Measurements from ENCODE around the gene ARSJ.
"Not testable (repeated sequence)": the region's sequence is repeated elsewhere in the genome, so short reads cannot be mapped to it uniquely, and the experiment has no call there.

The ARSJ gene

DNA sequence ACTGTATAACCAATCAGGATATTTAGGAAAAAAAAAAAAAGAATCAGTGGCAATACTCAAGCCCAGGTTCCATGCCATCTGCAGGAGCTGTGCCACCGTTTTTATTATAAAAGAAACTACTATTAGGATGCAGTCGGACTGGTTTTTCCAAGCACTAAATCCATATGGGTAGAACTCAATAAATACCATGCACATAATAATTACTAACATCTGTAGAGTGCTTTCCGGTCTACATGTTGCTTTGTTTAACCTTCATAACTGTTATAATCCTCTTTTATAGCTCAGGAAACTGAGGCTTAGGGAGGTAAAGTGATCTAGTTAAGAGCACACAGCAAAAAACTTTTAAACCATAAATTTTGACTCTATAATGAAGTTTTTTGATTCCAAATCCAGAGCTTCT is 24.0 kb downstream of the ARSJ start:
- DNase-seq, result no peak

DNA sequence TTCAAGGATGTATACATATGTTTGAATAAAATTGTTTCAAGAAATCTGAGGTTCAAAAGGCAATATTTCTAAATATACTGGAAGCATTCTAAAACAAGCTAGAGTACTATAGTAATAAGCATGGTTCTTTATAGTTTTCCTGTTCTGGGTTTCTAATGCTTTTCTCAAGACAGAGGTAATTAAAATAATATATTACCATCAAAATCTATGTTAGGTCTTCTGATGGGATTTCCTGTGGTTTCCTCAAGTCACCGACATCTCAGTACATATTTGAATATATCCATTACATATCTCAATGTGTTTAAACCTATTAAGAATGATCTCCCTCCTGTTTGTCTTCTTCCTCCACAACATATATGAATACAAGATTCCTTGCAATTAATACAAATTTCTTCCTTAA is 25.6 kb downstream of the ARSJ start:
- no peak for DNase-seq

DNA sequence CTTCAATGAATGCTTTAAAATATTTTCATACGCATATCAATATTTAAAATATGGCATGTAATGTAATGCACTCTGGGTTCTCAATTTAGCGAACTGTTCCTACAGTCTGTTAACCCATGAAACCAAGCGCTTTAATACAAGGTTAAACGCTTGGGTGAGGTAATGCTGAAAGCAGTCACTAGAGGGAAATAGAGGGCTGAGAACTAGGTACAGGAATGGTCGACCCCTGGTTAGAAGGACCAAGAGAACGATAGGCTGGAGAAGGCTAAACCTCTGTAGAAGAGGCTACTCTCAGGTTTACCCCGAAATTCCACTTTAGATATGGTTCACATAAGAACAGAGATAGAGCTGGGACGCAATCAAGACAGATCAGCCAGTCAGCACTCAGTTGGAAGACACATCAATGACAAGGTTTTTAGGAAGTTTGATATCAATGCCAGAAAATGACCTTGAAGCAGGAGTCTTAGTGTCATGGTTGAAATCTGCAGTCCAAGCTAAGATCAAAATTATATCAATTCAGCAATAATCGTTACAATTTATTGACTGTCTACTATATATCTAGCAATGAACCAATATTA is 26.9 kb downstream of the ARSJ start:
- peak; percentile 48 for DNase-seq

DNA sequence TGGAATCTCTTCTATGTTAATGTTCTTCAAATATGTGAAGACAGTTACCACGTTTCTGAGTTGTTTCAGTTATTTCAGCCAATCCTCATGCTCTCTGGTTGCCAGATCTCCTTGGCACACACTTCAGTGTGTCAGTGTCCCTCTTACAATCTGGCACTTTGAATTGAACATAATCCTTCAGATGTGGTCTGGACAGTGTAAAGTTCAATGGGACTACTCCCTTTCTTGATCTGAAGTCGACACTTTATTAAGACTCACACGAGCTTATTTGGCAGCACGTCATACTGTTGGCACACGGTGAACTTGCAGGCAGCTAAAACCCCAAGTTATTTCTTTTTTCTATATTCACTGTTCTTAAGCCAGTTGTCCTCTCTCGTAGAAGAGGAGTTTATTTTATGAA is 28.2 kb downstream of the ARSJ start:
- no peak for DNase-seq

DNA sequence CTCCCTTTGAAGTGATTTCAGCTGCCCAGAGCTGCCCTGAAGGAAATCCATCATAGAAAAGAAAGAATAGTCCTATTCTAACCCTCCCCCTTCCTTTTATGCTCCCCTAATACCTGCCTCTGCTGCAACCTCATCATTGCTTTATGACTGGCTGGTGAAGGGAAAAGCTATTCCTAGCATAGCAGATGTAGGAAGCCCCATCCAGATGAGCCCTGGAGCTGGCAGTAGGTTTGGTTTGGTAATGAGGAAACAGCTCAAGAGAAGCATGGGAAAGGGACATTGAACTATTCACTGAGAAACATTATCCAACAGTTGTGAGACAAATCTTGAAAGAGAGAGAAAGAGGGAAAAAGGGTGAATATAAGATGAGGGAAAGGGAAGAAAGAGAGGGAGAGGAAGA is 29.2 kb downstream of the ARSJ start:
- no peak for DNase-seq

DNA sequence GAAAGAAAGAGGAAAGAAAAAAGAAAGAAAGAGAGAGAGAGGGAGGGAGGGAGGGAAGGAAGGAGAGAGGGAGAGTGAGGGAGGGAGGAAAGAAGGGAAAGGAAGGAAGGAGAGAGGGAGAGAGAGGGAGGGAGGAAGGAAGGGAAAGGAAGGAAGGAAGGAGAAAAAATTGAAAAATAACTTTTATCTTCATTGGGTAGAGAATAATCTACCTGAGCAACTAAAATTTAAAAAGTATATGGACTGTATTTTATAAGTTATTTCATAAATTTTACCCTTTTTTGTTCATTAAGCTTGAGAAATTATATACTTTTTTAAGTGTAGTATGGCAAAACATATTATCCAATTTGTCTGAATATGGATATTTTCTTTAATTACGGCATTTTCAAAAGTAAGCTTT is 32.0 kb downstream of the ARSJ start:
- DNase-seq, result no peak

DNA sequence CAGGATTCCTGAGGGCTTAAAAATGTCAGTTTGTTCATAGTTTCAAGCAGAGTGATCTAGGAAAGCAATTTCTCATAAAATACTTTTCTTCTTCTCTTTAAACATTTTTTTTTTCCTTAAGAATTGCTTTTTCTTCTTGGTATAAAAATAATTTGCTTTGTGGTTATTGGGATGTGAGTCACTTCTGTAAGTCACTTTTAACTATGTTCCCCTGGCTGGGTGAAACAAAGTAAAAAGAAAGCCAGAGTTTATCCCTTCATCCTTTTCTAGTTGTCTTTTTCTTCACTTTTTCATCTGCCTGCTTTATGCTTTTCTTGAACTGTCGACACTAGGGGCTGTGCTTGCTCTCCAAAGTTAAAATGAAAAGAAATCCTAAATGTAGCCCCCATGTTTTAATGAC is 33.5 kb downstream of the ARSJ start:
- no peak for DNase-seq

DNA sequence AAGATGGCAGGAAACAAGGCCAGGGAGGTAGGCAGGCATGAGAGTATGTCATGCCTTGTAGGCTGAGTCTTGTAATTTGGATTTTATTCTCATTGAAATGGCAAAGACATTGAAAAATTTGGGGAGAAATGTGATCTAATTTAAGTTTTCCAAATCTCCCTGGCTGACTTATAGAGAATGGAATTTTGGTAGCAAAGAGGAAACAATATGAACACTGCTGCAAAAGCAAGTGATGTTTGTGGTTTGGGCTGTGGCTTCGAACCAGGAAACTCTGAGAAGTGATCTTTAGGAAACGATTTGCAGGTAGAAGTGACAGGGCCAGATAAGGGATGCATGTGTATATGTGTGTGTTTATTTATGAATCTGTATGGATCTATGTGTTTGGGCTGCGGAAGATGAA is 35.6 kb downstream of the ARSJ start:
- no peak for DNase-seq

DNA sequence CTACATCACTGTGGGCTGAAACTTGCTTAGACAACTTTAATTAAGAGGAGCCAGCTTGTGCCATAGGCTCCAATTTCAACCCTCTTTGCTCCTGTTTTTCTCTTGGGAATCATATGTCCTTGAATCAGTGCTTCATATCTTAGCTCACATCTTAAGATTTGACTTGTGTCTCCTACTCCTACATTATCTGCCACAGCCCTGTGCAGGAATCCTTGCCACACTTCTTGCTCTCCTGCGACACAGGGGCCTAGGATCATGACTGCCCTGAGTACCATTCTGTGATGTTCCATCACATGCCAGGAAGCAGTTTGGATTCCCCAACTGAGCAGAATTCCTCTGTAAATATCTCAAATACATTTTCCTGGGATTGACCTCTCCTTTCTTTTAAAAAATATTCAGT is 36.4 kb downstream of the ARSJ start:
- DNase-seq, result no peak

DNA sequence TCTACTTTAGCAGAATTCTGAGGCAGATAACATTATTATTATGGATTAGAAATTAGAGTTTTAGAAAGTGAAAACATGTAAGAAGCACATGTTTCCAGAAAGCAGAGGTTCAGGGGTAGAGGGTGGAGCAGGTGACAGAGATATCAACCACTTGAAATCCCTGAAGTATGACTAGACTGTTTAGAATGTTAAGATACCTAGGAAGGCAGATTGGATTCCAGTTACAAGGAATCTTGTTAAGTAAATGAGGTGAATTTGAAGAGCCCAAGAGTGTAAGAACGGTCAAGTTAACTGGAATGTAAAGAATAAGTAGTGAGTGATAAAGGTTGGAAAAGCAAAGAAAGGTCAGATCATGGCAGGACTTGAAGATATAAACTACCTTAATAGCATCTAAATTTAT is 37.6 kb downstream of the ARSJ start:
- no peak for DNase-seq

DNA sequence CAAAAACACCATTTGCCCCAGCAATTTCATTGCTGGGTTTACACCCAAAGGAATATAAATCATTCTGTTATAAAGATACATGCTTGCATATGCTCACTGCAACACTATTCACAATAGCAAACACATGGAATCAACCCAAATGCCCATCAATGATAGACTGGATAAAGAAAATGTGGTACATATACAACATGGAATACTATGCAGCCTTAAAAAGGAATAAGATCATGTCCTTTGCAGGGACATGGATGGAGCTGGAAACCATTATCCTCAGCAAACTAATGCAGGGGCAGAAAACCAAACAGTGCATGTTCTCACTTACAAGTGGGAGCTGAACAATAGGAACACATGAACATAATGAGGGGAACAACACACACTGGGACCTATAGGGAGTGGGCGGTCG is 39.3 kb downstream of the ARSJ start:
- not testable (repeated sequence) for DNase-seq

DNA sequence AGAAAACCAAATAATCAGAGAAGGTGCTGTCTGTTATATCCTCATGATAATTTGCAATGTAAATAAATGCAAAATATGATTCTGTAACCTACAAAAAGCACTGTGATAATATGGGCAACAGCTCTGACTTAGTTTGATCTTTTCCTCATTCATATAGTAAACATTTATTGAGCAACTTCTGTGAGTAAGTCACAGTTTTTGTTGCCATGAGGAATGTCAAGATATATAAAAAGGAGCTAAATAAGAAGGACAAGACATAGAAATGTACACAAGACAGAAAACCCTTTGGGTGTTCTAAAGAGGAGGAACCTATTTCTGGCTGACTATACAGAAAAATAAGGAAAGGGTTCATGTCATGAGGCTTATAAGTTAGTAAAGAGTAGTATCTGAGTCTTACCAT is 44.3 kb downstream of the ARSJ start:
- no peak for DNase-seq

DNA sequence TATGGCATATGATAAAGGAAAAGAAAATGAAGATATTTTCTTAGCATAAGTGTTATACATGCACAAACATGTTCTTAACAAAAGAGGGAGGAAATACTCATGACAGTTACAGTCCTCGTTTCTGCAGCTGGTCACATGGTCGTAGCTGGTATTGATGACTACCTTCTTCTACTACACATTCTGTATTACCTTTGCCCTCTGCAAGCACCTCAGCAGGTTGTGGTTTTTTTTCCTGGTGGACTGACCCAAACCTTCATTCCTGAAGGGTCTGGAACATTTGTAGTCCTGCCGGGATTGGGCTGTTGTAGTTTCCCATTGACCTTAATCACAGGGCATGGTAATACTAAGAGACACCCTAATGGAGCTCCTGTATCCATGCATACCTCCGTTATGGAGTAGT is 54.7 kb downstream of the ARSJ start:
- DNase-seq, result not testable (repeated sequence)

DNA sequence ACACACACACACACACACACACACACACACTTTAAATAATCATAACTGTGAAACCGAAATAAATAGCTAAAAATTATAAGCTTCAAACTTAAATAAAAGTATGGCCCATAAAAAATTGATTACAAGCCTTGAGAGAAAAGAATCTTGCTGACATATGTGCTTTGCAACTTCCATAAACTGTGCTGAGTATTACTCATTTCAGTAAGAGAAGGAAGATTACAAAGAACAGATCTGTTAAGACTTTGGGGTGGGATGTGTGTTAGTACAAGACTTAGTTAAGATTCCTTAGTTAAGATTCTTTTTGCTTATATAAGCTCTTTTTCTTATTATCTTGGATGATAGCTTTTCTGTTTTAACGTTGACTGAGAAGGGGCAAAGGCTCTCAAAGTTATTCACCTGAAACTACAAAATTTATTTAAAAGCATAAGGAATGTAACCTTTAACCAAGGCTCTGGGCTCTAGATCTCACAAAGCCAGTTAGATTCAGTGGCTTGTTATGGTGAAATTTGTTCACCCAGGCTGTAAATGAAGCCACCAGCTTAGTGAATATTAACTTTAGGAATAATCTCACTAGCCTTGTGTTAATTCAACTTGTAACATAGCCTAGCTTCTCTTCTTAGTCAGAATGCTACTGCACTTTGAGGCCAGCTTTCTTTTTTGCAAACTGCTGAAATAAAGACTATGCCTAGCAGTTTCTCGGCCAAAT is 58.2 kb downstream of the ARSJ start:
- DNase-seq, result no peak

DNA sequence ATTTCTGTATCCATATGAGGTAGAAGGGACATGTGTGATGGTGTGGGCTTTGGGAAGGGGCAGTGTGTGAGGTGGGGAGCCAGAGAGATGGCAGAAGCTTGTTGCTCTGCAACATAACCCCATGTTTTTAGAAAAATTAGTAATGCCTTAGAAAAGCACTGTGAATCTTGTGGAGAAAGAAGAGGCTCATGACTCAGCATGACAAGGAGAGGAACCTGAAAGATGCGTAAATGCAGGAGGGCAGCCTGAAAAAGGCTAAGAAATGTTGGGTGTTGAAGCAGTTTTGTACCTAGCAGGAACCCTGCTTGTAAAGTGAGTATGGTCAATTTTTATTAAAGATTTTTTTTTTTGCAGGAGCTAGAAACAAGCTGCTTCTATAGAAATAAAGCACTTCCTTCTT is 59.8 kb downstream of the ARSJ start:
- no peak for DNase-seq

DNA sequence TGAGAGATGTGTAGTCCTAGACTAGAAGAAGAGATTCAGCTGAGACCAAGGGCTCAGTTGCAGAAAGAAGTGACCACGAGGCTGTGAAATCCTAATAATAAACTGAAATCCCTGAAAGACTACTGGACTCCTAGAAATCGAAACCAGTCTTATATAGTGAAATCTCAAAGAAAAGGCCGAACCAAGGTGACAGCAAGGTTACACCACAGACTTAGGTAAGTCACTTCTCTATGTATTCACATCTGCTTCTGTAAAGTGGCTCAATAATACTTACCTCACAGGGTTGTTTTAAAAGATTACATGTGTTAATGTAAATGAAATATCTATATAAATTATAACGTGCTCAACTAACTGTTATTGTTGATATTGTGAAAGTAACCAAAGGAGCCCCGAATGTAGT is 60.3 kb downstream of the ARSJ start:
- no peak for DNase-seq

DNA sequence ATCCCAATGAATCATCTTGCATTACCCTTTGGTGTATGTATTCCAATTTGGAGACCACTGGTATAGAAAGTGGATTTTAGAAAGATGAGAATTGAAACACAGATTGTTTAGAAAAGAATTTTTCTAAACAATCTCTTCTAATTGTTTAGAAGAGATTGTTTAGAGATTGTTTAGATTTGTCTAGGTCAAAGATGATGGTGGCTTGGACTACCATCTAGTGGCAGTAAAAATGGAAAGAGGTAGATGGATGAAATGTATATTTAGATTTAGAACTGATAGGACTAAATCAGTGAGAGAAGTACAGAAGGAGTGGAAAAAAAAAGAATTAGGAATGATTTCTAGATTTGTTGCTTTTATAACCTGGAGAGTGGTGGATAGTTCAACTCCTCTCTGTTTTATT is 70.6 kb downstream of the ARSJ start:
- no peak for DNase-seq

DNA sequence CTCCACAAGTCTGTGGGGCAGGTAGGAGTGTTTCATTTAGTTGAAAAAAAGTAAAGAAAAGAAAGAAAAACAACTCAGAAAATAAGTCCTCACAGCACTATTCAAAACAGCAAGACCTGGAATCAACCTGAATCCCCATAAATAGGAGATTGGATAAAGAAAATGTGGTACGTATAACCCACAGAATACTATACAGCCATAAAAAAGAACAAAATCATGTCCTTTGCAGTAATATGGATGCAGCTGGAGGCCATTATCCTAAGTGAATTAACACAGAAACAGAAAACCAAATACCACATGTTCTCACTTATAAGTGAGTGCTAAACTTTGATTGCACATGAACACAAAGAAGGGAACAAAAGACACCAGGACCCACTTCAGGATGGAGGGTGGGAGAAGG is 71.9 kb downstream of the ARSJ start:
- DNase-seq, result no peak

DNA sequence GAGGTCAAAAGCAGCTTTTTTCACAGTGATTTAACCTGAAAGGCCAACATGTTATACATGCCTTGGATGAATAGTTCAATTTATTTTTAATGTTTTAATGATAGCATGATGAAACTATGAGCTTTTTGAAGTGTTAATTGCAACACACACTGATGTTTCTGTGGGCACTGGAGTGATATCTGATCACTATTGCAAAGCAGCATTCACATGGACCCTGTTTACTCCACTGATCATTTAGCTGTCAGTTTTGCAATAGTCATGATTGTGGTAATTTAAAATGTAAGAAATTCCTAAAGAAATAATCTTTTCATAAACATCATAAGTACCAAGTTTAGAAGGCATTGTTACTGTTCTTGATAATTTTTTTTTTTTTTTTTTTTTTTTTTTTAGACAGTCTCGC is 74.1 kb downstream of the ARSJ start:
- DNase-seq, result no peak

DNA sequence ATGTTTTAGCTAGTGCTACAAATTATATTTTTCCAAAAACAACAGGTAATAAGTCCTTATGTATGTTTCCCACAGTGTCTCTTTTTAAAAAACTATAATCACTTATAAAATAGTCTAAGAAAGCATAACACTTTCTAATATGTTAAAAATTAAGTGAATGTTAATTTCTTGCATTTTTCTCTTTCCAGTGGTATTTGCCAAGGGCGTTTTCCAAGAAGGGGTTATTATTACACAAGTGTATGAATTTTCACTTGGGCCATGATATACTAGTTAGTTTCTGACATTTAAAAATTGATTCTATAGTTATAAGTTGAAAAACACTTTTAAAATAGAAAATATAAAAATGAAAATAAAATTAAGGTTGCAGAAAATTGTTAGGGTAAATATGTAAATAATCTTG is 74.6 kb downstream of the ARSJ start:
- no peak for DNase-seq

DNA sequence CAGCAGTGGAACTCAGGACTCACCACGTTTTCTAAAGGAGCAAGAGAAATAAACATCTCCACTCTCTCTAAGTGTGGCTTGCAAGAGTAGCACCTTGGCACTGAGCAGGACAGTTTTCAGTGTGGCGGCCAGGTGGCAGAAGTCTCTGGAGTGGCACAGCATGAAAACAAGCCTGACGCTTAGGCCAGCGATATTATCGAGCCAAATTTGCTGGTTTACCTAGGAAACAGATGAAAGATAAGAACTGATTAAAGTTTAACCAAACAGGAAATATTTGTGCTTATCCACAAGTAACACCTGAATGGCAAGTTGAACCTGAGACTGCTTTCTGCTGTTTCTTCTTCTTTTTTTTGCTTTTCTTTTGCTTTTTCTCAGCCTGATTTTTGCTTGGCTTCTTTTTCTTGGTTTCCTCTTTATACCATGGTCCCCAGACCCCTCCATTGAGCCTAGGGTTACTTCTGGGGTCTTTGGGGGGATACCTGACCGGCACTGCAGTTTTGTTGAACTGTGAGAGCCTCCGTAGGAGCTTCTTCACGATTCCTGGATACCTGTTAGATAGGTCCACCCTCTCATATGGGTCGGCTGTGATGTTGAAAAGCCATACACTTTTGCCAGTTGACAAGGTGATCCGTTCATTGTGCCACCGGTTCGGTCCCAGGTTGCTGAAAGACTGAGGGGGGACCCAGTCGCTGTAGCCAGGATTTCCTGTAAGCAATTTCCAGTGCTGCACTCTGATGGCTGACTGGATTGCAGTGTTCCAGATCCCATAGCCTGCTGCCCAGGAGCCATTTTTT is 77.3 kb downstream of the ARSJ start:
- DNase-seq, result peak; percentile 73

DNA sequence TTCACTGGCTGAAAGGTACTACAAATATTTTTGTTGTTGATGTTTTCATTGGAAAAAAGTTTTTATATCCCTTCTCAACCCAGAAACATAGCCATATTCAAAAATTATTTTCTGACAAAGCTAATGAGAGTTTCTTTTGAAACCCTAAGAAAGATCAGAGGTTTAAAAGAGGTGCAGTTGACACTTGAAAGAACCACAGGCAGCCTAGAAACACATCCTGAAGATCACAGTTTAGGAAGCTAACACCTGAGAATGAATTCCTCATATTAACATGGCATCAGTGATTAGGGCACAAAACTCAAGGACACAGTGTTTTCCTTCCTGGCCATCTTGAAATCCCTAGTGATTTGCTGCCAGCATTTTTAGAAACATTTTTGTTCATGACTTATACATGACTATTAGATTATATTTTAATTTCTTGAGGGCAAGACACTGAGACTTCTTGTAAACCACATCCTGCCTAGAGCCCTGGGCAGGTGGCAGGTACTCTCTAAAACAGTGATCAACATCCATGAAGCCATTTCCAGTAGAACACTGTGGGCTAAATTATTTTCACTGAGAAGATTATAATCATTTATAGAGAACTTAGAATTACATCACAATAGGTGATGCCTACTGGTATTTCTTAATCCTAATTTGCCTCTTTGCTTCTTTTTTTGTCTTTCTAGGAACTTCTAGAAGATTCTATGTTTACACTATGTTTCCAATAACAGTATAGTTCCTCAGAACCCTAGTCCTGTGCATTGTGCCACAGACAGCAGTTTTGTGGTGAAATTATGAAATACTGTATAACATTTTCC is 80.0 kb downstream of the ARSJ start:
- DNase-seq, result no peak

DNA sequence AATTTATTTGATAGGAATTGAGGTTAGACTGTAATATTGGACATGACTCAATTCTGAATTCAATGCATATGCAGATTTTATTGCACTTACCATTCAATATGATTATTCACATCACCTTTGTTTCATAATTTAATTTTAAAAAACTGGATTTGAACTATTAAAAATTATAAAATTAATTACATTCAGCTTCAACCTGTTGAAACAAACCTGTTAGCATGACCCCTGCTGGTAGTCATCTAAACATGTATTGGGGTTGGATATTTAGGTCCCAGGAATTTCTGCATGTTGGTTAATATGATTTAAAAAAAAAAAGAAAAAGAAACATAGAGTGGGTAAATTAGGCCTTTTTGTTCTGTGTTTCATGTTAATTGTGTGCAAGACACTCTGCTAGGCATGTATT is 85.9 kb downstream of the ARSJ start:
- DNase-seq, result no peak

DNA sequence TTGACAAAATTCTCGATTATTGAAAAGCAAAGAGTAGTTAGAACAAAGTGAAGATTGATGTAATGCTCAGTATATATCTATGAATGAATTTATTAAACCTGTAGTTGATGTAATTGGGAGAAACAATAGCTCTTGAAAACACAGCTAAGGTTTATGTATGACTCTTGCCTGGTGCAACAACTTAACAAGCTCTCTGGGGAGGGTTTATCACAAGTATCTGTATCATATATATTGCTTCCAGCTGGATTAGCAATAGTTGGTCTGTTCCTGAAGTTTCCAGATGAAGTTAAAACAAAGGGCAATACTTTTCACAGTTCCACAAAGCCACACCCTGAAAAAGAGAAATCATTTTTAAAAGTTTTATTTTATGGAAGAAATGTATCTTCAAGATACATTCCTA is 91.4 kb downstream of the ARSJ start:
- DNase-seq, result no peak

Measured in COR-L47 (cell line).